OCI-LY1 (cell line): ENCODE results near the gene CCNY.

ENCODE experiments used
- H2AFZ ChIP-seq: fragments of 200-600 bp; sonication (generic), shearing (Covaris generic); 2 replicates; pipeline ENCODE4 v1.6.0; 2014; ENCODE audit warnings: antibody characterized with exemption, mild to moderate bottlenecking, low read length
- H3F3A ChIP-seq: fragments of 200-600 bp; sonication (generic), shearing (Covaris generic); 2 replicates; pipeline ENCODE4 v1.6.0; 2014; ENCODE audit warnings: mild to moderate bottlenecking, antibody characterized with exemption, low read length, moderate library complexity; ENCODE audit not compliant: insufficient read depth
- H3K27ac ChIP-seq: fragments of 200-600 bp; sonication (generic); 2 replicates; pipeline ENCODE4 v1.5.1; 2014; ENCODE audit warnings: low read length, mixed run types, mild to moderate bottlenecking, low read depth; ENCODE audit not compliant: poor library complexity, severe bottlenecking
- H3K27me3 ChIP-seq: fragments of 200-600 bp; sonication (generic); 2 replicates; pipeline ENCODE4 v1.6.0; 2014; ENCODE audit warnings: antibody characterized with exemption, mild to moderate bottlenecking, low read length, moderate library complexity; ENCODE audit not compliant: insufficient read depth
- H3K36me3 ChIP-seq: fragments of 200-600 bp; sonication (generic); 2 replicates; pipeline ENCODE4 v1.6.1; 2014; ENCODE audit warnings: mild to moderate bottlenecking, antibody characterized with exemption, low read length, moderate library complexity, mixed read lengths; ENCODE audit not compliant: insufficient read depth
- H3K4me1 ChIP-seq: fragments of 200-600 bp; sonication (generic); 2 replicates; pipeline ENCODE4 v1.5.1; 2014; ENCODE audit warnings: mild to moderate bottlenecking, low read length, moderate library complexity; ENCODE audit not compliant: insufficient read depth, severe bottlenecking
- H3K4me2 ChIP-seq: fragments of 200-600 bp; sonication (generic), shearing (Covaris generic); 2 replicates; pipeline ENCODE4 v1.6.1; 2014; ENCODE audit warnings: low read length
- H3K4me3 ChIP-seq: fragments of 200-600 bp; sonication (generic); 2 replicates; pipeline ENCODE4 v1.5.1; 2014; ENCODE audit warnings: low read length, low read depth, mild to moderate bottlenecking, mixed read lengths; ENCODE audit not compliant: poor library complexity, severe bottlenecking
- H3K79me2 ChIP-seq: fragments of 200-600 bp; shearing (Covaris generic); 2 replicates; pipeline ENCODE4 v1.6.1; 2016; ENCODE audit warnings: mixed run types, low read length, mixed read lengths; ENCODE audit not compliant: insufficient read depth
- H3K9ac ChIP-seq: fragments of 200-600 bp; sonication (generic), shearing (Covaris generic); 2 replicates; pipeline ENCODE4 v1.6.1; 2014; ENCODE audit warnings: mild to moderate bottlenecking, low read length, mixed read lengths
- H3K9me2 ChIP-seq: fragments of 200-600 bp; sonication (generic), shearing (Covaris generic); 2 replicates; pipeline ENCODE4 v1.6.1; 2014; ENCODE audit warnings: low read depth, mild to moderate bottlenecking, low read length, mixed read lengths
- H3K9me3 ChIP-seq: fragments of 200-600 bp; shearing (Covaris generic); 2 replicates; pipeline ENCODE4 v1.6.1; 2014; ENCODE audit warnings: low read length, mixed read lengths
- H4K20me1 ChIP-seq: fragments of 200-600 bp; sonication (generic), shearing (Covaris generic); 2 replicates; pipeline ENCODE4 v1.6.0; 2016; ENCODE audit warnings: mild to moderate bottlenecking, low read length; ENCODE audit not compliant: insufficient read depth
- CTCF ChIP-seq: fragments of 200-600 bp; sonication (generic), shearing (Covaris generic); IDR thresholded peaks from 2 replicates; pipeline ENCODE4 v1.5.1; 2017; ENCODE audit warnings: mild to moderate bottlenecking, antibody characterized with exemption, low read length, moderate library complexity, mixed read lengths
- EZH2 ChIP-seq: fragments of 200-600 bp; sonication (generic), shearing (Covaris generic); IDR thresholded peaks from 2 replicates; pipeline ENCODE4 v1.8.0; 2017; ENCODE audit warnings: borderline replicate concordance, mixed run types, mild to moderate bottlenecking, antibody characterized with exemption, low read length, moderate library complexity, mixed read lengths

The CCNY gene

GRCh38 chr10:35369049-35369611, 32.8 kb downstream of the CCNY start:
- H3K27ac ChIP-seq: no peak overlapping the region
- no peaks in the 10 kb centered on the region; the same call in 1 of the 2 replicates for H4K20me1 ChIP-seq
- no peaks in the 10 kb centered on the region for H3K79me2 ChIP-seq
- H3K9me3 ChIP-seq: no peaks in the 10 kb centered on the region
- H3F3A ChIP-seq: no peaks in the 10 kb centered on the region
- no peaks in the 10 kb centered on the region for H3K9me2 ChIP-seq
- H3K9ac ChIP-seq: no peak overlapping the region
- no peak for TF ChIP-seq CTCF
- TF ChIP-seq EZH2: no peak
- no peak overlapping the region for H3K4me3 ChIP-seq
- H2AFZ ChIP-seq: no peak overlapping the region
- no peaks in the 10 kb centered on the region for H3K36me3 ChIP-seq
- H3K27me3 ChIP-seq: no peaks in the 10 kb centered on the region
- H3K4me1 ChIP-seq: no peaks in the 10 kb centered on the region
- H3K4me2 ChIP-seq: no peak overlapping the region

- H3K9ac ChIP-seq: no peak overlapping the region
- H3K27me3 ChIP-seq: no peaks in the 10 kb centered on the region
- H3F3A ChIP-seq: no peaks in the 10 kb centered on the region
- no peaks in the 10 kb centered on the region for H3K9me2 ChIP-seq
- H3K9me3 ChIP-seq: no peaks in the 10 kb centered on the region
- H3K36me3 ChIP-seq: no peaks in the 10 kb centered on the region
- H3K4me1 ChIP-seq: peaks cover 5% of the 10 kb centered on the region
- H2AFZ ChIP-seq: no peak overlapping the region
- no peak overlapping the region for H3K4me3 ChIP-seq
- no peaks in the 10 kb centered on the region for H4K20me1 ChIP-seq
- H3K4me2 ChIP-seq: no peak overlapping the region
- no peaks in the 10 kb centered on the region for H3K79me2 ChIP-seq
- no peak for TF ChIP-seq CTCF
- TF ChIP-seq EZH2: no peak
- H3K27ac ChIP-seq: no peak overlapping the region
Observed at GRCh38 chr10:35371731-35372130, 35.4 kb downstream of the CCNY start.

GRCh38 chr10:35372329-35372728, 36.0 kb downstream of the CCNY start:
- Histone ChIP-seq H4K20me1 (no peaks in the 10 kb centered on the region), H3K27me3 (no peaks in the 10 kb centered on the region), H2AFZ (no peak overlapping the region), H3K9ac (no peak overlapping the region), H3K27ac (no peak overlapping the region), H3K4me2 (no peak overlapping the region), H3K79me2 (no peaks in the 10 kb centered on the region), H3K4me1 (peaks cover 5% of the 10 kb centered on the region), H3K36me3 (no peaks in the 10 kb centered on the region), H3K4me3 (no peak overlapping the region), H3K9me3 (no peaks in the 10 kb centered on the region), H3K9me2 (no peaks in the 10 kb centered on the region), H3F3A (no peaks in the 10 kb centered on the region)
- TF ChIP-seq EZH2 (no peak), CTCF (no peak)
